HG03565 (cell line): ENCODE measurements around the gene MRPS23.

ENCODE experiments used
- ATAC-seq: cut with Tn5 transposase; IDR thresholded peaks from one replicate; pipeline ENCODE4 v1.9.1; 2021; ENCODE audit warnings: mild to moderate bottlenecking, moderate library complexity; ENCODE audit not compliant: unreplicated experiment

Gene MRPS23

DNA sequence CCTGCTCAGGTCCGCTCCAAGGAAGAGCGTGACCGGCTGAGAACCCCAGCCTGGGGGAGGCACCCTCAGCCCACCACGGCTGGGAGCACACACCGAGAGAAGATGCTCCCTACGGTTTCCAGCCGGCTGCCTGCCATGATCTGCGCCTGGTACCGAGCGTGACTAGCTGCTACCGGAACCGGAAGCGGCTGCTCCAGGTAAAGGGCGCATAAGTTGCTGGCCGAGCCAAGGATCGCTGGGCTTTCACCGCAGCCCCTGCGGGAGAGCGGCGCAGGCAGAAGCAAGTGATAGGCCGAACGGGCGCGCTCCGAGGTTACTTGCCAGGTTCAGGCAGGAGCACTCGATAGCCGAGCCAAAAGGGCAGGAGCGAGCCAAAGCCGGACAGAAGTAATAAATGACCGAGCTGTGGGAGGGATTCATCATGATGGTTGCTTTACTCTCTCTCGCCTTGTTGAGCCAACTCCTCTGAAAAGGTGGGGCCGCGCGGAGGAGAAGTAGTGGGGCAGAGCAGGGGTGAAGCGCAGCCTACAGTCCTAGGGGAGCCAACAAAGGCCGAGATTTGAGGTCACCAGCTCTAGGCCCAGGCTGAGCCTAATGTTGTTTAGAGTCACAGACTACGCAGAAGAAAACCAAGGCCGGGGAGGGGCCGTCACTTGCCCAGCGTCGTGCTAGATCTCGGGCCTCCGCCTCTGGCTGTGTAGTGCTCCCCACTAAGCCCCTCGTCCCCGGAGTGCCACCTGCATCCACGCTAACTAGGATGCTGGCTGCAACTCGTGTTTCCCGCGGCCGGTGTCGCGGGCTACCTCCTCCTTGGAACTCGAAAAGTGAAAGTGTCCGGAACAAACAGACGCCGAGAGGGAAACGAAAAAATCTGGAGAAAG, at the start of gene MRPS23:
TSS of gene MRPS23 (minus strand) at position 171 of the 881 bp plus-strand sequence. CDS start at position 137, 34 bp downstream.
- peak; percentile 92 for ATAC-seq

DNA sequence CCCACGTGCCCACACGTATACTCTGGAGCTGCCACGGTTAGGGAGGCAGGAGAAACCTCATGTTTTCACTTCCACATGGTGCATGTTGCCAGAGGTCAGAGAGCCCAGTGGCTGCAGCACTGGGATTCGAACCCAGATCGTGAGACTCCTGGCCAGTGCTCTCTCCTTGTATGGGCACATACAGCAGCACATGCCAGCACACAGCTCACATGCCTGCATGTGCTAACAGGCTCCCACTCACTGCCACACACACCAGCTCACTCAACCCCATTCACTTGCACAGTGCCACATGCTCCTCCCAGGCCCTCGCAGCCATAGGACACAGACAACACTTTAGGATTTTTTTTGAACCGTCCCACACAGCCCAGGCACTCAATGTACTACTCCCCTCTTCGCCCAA, 49.5 kb upstream of the MRPS23 start:
- ATAC-seq = no peak

DNA sequence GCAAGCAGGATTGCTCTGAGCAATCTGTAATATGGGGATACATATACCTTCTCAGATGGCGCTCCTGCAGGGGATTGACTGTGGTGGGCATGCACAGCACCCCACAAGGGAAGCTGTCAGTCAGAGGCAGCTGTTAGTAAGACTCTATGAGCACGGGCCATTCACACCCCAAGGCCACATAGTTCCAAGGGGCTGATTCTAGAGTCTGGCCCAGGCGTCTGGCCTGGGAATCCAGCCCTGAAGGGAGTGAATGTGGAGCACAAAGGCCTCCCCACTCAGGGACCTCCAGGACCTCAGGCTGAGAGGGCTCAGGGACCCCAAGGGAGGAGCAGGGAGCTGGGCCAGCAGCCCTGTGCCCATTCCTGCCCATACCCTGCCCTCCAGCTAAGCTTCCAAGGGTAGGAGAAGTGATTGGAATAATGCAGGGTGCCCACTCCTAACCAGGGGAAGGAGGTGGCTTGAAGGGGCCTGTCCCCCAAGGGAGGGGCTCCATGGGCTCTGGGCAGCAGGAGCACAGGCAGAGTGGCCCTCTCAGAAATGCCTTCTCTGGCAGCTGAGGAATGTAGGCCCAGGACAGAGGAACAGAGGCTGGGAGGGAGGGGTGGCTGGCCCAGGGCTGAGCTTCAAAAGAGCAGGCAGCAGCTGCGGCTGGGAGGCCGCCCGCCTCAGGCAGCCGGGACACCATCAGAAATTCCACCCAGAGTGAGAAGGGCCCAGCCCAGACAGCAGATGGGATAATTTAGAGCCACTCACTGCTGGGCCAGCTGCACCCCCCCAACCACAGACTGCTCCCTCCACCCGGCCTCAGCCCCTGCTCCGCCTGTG, 48.9 kb upstream of the MRPS23 start:
- no peak for ATAC-seq

DNA sequence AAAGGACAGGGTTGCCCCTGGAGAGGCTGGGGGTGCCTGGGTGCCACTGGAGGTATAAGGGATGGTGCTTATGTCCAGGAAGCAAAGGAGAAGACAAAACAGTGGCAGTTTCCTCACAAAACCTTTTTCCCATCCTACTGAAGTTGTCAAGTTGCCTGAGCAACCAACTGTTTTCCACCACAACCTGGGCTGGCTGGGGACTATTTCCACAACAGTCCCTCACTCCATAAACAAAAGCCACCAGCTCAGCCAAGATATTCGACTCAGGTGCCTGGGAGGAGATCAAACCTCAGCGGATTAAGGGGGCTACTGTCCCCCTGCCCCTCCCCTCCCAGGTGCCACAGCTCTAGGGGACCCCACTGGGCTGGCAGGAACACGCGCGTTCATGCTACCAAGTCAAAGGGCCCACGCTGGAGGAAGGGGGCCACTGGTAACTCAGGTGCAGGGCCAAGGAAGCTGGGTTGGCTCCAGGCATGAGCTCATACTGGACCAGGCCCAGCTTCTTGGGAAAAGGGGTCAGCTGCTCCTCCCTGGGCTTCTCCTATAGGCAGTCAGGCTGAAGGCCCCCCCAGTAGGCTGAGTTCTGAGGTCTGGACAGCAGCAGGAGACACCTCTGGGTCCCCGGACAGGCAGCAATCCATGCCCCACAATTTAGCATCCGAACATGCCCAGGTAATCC, 45.7 kb upstream of the MRPS23 start:
- ATAC-seq = no peak

DNA sequence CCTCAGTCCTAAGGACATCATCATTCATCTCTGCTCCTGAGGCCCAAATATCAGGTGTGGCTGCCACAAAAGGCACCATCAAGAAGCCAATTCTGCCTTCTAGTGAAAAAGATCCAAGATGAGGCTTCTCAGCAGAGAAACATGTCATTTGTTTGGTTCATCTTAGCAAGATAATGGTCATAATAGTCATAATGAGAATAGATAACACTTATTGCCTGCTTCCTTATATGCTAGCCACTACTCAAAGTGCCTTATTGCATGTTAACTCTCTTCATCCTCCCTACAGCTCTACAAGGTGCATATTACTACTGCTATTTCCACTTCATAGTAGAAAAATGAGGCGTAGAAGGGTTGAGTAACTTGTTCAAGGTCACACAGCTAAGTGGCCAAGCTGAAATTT, 45.0 kb upstream of the MRPS23 start:
- no peak for ATAC-seq

DNA sequence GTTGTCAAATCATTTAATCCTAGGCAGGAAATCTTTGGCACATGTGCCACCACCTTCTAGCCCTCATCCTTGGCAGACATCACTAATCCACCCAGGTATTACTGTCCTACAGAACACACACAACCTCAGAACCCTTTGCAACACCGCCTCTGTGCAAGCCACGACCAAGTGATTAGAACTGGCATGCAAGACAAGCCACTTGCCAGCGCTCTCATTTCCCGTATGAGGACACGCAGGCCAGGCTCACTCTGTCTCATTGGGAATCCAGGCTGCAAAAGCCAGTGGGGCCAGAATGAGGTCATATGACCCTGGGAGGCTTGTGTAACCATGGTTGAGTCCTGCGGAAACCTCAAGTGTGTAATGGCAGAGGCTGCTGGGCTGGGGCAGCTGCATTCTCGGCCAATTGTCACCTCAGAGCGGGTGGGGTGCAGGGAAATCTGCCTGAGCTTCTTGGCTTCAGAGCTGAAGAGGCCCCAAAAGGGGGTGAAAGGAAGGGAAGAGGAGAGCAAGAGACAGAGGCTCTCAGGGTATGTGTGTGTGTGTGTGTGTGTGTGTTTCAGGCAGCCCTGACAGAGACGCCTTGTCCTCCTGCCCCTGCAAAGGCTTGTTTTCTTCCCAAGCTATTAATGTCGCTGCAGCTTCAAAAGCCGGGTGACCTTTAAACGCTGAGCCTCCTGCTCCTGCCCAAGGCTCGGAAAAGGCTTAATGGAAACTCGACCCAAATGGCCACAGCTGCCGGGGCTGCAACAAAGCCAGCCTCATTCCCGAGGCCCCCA, 43.2 kb upstream of the MRPS23 start:
- ATAC-seq = no peak

DNA sequence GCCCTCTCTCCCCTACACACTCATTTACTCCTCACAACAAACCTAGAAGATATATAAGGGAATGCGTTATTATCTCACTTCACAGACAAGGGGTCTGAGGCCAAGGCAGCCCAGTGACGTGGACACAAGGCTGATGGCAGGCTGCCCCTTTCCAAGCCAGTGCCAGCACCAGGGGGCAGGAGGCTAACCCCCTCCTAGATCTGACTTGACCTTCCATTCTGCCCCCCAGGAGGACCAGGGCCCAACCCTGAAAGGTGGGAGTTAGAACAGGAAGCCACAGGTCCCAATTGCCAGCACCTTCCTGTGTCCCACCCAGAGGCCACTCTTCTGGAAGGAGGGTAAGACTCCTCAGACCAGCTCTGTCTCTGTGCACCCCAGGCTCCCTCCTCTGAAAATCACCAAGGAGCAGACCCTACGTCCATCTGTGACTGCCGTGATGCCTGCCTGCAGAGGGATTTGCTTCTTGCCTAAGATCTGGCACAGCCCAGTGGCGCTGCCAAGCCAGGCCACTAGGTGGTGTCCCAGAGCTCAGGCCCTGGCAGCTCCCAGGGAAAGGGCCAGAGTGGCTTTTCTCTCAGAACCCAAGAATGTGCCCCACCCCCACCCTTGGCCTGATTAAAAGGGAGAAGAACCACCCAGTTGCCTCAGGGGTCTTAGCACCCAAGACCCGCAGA, 42.4 kb upstream of the MRPS23 start:
- no peak for ATAC-seq

DNA sequence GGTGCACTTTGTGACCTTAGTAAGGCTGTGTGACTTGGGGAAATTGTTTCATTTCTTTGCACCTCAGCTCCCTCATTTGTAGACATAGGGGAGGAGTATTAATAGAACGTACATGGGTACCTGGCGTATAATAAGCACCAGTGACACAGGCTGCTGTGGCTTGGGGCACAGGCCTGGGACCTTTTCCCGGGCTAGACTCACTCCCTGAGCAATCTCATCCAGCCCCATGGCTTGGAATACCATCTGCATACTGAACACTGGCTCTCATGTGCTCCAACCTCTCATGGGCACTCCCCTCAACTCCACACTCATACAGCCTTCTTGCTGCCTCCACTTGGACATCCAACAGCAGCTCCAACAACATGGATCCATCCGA, 41.0 kb upstream of the MRPS23 start:
- ATAC-seq = no peak

DNA sequence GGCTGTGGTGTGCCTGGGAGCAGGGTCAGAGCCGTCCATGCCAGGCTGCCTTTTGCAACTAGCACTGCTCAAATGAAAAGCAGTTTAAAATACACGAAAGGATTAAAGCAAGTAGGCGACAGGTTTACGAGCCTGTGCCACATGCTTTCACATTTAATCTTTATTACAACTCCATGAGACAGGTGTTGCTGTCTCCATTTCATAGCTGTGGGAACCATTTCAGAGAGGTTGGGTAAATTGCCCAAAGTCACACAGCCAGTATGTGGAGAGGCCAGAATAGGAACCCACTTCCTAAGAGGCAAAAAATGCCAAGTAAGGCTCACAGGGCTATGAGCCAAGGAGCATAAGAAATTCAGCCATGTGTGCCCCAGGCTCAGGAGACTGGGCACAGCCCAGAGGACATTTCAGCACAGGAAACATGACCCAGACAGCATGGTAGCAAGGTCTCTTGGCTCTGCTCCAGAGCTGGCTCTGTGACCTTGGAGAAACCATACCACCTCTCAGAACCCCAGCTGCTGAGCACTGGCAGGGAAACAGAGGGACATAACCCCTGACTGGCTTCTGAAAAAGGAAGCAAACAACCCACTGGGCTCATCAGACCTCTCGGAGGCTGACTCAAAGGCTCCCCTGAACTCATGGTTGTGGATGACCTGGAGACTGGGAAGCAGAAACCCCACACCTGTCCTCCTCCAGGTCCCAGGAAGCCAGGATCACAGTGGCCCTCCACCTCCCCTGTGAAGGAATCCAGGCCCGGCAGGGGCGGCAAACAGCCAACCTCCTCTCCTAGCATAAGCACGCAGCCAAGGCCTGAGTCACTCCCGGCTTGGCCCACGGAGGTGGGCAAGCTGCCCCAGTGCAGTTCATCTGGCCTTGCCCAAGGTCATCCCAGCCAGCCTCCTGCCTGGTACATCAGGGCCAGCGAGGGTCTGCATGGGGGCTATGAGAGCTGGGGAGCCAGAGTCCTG, 40.3 kb upstream of the MRPS23 start:
- no peak for ATAC-seq

DNA sequence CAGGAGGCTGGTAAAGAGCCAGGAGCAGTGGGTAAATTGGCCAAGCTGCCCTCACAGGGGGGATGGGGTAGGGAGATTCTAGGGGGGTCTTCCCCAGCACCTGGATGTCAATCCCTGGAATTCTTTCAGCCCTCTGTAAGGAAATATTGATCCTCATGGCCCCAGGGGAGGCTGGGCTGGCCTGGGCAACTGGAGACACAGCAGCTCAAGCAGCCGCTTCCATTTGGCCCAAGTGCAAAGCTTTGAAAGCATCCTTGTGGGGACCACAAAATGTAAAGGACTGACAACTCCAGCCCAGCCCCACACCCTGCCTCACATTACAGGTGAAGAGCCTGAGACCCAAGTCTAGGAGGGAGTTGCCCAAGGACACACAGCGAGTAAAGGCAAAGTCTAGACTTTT, 39.4 kb upstream of the MRPS23 start:
- ATAC-seq = no peak

DNA sequence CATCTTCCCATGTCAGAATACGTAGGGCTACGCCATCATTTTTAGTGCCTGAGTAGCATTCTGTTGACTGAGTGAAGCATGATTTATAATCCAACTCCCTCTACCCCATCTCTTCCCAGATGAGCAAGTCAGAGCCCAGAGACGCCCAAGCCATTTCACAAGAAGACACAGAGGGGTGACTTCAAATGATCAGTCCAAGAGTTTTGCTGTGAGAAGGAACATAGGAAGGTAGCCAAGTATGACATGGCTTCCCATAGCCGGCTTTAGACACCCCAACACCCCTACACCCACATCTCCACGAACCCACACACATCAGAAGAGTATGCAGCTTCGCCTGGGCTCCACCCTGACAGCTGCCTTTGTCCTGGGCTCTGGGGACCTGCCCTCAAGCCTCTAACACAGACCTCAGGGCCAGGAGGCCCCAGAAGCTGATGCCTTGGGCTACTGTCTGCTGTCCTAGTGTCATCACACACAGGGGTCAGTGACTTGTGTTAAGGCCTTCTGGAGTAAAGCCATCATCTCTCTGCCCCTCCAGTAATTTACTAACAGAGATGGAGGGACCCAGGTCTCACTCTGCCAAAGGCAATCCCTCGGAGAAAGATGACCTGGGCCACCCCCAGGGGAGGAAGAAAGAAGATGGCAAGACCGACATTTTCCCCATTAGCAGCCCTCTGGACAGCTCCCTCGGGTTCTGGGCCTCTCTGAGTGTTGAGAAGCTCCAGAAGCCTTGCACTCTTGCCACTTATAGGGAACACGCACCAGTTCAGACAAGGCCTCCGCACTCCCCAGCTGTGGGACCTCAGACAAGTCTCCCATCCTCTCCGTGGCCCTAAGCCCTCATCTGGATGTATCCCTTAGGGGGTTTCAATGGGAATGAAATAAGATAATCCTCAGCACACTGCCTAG, 38.7 kb upstream of the MRPS23 start:
- ATAC-seq = no peak

DNA sequence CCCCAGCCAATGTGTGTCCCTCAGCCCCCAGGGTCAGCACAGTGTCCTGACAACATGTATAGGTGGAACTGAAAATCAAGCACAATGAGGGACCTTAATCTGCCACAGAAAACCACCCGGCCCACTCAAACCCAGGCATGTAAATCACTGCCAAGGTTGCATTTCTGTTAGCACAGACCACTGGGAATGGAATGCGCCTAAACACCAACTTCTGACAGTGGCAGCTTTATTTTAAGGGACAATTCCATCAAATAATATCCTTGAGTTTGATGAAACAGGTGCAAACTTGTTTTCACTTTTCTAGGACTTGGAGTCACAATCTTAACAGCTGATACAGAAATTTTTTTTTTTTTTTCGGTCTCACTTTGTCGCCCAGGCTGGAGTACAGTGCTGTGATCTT, 37.3 kb upstream of the MRPS23 start:
- no peak for ATAC-seq

DNA sequence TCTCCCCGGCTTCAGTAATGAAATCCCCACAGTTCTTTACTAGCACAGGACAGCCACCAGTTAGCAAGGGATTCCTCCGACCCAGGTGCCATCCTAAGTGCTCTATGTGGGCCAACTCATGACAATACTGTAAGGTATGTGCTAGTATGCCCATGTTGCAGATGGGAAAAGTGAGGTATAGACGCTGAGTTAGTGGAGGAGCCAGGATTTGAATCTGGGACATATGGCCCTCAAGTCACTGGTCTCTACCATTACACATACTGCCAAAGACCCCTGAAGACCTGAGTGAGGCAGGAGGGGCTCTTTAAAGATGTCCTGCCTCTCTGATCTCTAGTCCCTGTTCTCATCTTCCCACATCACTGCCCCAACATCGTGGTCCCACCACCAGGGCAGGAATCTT, 36.2 kb upstream of the MRPS23 start:
- ATAC-seq = no peak

DNA sequence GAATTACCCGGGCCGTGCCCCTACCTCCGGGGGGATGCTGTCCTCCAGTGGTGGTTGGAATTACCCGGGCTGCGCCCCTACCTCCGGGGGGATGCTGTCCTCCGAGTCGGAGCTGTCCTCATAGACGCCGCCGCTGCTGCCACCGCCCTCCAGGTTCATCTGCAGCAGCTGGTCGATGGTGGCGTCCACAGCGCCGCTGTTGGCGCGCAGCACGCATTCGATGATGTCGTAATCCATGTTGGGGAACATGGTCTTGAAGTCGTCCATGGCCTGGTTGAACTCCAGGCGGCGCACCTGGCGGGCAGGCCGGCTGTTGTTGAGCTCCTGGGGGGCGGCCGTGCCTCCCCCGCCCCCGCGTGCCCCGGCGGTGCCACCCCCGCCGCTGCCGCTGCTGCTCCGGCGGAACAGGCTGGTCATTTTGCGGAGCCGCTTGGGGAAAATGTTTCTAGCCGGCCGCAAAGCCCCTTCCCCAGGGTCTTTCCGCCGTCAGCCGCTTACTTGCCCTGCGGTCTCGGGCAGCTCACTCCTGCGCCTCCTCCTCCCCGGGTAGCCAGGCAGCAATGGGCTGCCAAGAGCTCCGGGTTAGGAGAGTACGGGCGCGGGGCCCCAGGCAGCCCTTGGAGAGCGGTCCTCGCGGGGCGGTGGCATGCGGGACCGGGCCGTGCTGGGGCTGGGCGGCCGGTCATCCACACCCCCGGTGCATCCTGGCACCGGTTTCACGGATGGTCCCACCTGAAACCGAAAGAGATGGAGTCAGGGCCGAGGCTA, 35.5 kb upstream of the MRPS23 start:
- ATAC-seq = no peak

DNA sequence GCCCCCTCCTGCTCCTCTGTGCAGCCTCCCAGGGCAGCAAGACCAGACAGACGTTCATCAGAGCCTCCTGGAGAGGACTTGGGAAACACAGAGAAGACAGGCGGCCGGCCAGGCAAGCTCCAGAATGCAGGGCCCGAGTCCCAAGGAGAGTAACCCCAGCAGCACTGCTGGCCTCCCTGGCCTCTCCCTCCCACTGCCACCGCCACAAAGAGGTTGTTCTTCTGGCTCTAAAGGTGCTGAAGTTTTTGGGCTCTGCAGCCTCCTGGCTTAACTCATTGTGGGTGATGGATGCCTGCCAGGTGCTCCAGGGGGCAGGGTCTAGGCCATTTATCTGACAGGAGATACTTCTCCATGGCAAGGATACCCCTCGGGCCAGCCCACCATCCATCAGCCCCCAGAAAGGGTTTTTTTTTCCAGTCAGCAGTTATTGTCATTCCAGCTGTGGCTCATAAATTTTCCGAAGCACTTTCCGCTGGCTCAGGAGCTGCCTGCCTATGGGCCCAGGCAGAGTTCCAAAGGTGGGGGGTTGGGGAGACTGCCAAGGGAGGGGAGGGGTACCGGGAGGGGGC, 32.0 kb upstream of the MRPS23 start:
- ATAC-seq = no peak

DNA sequence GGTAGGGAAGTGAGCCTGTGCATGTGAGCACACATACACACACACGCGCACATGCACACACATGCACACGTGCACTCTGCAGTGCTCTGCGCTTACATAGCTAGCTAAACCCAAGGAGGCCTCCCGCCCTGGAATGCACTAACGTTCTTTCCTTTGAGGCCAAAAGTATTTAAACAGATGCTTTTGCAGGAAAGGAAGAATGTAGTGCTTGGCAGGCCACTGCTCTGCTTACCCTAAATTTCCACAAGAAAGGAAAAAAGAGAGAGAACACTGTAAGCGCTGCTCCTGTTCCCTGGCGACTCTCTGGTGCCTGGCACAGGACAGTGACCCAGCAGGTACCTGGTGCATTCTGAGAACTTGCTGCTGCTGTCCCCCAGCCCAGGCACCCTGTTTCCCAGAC, 31.3 kb upstream of the MRPS23 start:
- no peak for ATAC-seq

DNA sequence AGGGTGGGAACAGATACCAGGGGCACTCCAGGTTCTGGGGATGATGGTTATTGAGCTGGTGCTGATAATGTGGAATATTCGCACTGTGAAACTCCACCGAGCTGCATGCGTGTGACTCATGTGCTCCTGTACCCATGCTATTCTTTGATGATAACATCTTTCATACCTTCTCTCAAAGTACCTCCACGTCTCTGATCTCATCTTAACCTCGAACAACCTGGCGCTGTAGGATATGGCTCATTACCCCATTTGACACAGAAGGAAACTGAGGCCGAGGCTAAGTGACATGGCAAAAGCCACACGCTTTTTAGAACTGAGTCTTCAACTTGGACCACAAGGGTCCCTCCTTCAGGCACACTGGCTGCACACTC, 30.2 kb upstream of the MRPS23 start:
- no peak for ATAC-seq
